NT2/D1 (cell line): ENCODE measurements around the gene TGFBR3.

Source experiments
- SUZ12 ChIP-seq: IDR thresholded peaks from 2 replicates; pipeline ENCODE4 v1.6.1; 2011; ENCODE audit not compliant: insufficient read length, insufficient read depth; ENCODE audit errors: extremely low read depth
- YY1 ChIP-seq: IDR thresholded peaks from 2 replicates; pipeline ENCODE4 v1.6.1; 2011; ENCODE audit not compliant: insufficient read length, insufficient read depth
- ZNF274 ChIP-seq: IDR thresholded peaks from 2 replicates; pipeline ENCODE4 v1.6.1; 2011; ENCODE audit warnings: mild to moderate bottlenecking, low read depth, low read length

DNA sequence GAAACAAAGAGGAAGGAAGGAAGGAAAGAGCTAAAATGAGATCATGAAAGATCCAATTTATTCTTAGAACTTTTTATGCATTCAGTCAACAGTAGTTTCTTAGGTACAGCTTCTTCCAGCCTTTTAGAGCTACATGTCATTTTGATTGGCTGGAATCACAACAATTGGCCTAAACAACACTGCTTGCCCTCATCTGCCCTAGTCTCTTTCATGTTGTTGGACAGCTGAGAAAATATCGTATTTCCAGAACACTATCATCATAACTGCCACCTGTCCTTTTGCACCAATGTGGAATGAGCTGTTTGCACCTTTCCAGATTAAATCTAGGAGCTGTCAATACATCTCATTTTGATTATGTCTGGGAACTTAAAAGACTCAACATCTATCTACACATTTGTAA lies 161.7 kb downstream of the TGFBR3 start:
- no peak for TF ChIP-seq ZNF274
- no peak for TF ChIP-seq YY1
- no peak for TF ChIP-seq SUZ12
